ENCODE results near the gene ZNF346. TPM values are rescaled to one million over a fixed set of nuclear protein-coding genes. Genes with fewer than 3 reads are reported as not detected.

The ZNF346 gene
- total and polyA plus RNA-seq, 2 of the 13 experiments (the other 11 are each of a cell fraction or from before 2014, with no cell fraction given): 8.6 to 19.4 TPM

DNA sequence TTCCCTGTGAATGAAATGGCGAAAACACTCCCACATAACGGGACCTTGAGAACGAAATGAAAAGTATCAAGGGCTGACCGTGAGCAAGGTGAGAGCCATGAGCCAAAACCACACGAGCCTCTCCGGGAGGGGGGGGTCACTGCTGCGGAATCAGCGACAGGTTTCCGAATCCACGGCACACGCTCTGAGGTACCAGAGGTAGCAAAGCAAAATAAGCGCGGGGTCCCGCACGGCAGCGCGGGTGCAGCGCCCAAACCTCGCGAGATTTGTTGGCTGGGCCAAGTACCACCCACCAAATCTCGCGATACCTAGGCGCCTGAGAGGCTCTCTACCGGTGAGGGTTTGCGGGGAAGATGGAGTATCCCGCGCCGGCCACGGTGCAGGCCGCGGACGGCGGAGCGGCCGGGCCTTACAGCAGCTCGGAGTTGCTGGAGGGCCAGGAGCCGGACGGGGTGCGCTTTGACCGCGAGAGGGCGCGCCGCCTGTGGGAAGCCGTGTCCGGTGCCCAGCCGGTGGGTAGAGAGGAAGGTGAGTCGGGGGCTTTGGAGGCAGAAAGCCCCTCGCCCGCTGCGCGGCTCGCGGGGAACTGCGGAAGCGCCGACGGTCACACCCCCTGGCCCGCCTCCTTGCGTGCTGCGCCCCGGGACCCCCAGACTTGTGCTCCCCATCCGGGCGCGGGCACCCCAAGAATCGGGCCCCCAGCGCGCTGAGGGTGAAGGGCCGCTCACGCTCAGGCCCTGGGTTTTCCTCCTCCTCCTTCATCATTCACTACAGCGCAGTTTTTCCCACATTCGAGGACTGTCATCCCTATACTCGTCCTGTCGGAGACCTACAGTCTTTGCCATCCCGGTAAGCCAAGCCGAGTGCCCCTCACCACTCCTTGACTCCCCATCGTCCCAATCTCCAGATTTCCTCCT, at the start of gene ZNF346 (continued):
- TF ChIP-seq E2F1 (CRISPR knock-in tag; IDR thresholded peaks at IDR 0.05) (peak; percentile 85), KMT2A (CRISPR knock-in tag; IDR thresholded peaks at IDR 0.05) (peak; percentile 92; the same call in 1 of the 2 replicates), ETV5 (CRISPR knock-in tag; IDR thresholded peaks at IDR 0.05; ENCODE audit: borderline replicate concordance) (no peak), STAG1 (CRISPR knock-in tag; IDR thresholded peaks at IDR 0.05) (peak; percentile 16; the same call in 1 of the 2 replicates), BRD4 (CRISPR knock-in tag; IDR thresholded peaks at IDR 0.05) (peak; percentile 54; the same call in 1 of the 2 replicates), ZNF160 (CRISPR knock-in tag; IDR thresholded peaks at IDR 0.05) (no peak; the same call in 1 of the 2 replicates), PBX3 (CRISPR knock-in tag; IDR thresholded peaks at IDR 0.05; ENCODE audit: borderline replicate concordance) (no peak; the same call in 1 of the 2 replicates), POLR2A (IDR thresholded peaks at IDR 0.05; ENCODE audit: insufficient read depth in 1 of 2, low read depth in 2 of 2, low read length in 2 of 2) (peak; percentile 81 to 85), MBNL3 (CRISPR knock-in tag; conservative IDR thresholded peaks at IDR 0.05) (no peak), FOSL1 (CRISPR knock-in tag; IDR thresholded peaks at IDR 0.05; ENCODE audit: borderline replicate concordance) (no peak), ZNF225 (CRISPR knock-in tag; IDR thresholded peaks at IDR 0.05) (peak; percentile 46; the same call in 1 of the 2 replicates), HMGA1 (CRISPR knock-in tag; conservative IDR thresholded peaks at IDR 0.05) (no peak), KAT7 (CRISPR knock-in tag; IDR thresholded peaks at IDR 0.05; ENCODE audit: borderline replicate concordance) (peak; percentile 82; the same call in 1 of the 2 replicates), PTBP1 (IDR thresholded peaks at IDR 0.05; ENCODE audit: low read depth, low read length, poor library complexity, severe bottlenecking) (no peak), ZNF333 (CRISPR knock-in tag; IDR thresholded peaks at IDR 0.05; ENCODE audit: borderline replicate concordance) (peak; percentile 66; the same call in 1 of the 2 replicates), ZFAT (CRISPR knock-in tag; conservative IDR thresholded peaks at IDR 0.05) (no peak), KLF13 (CRISPR knock-in tag; IDR thresholded peaks at IDR 0.05) (no peak), HINFP (CRISPR knock-in tag; IDR thresholded peaks at IDR 0.05; ENCODE audit: low read depth) (peak; percentile 82; the same call in 1 of the 2 replicates), DMTF1 (CRISPR knock-in tag; IDR thresholded peaks at IDR 0.05) (no peak), TAF15 (IDR thresholded peaks at IDR 0.05; ENCODE audit: low read depth, low read length, poor library complexity, severe bottlenecking) (no peak), ZKSCAN5 (CRISPR knock-in tag; IDR thresholded peaks at IDR 0.05) (no peak), GTF2F1 (IDR thresholded peaks at IDR 0.05; ENCODE audit: low read length) (no peak)
- TF ChIP-seq, protein P1, sequence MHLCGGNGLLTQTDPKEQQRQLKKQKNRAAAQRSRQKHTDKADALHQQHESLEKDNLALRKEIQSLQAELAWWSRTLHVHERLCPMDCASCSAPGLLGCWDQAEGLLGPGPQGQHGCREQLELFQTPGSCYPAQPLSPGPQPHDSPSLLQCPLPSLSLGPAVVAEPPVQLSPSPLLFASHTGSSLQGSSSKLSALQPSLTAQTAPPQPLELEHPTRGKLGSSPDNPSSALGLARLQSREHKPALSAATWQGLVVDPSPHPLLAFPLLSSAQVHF (CRISPR knock-in tag; IDR thresholded peaks at IDR 0.05): no peak
